HG03565 (cell line): ENCODE measurements around the gene TRPC4AP.
"Not testable (repeated sequence)": the region's sequence is repeated elsewhere in the genome, so short reads cannot be mapped to it uniquely, and the experiment has no call there.

Experiments
- ATAC-seq: cut with Tn5 transposase; IDR thresholded peaks from one replicate; pipeline ENCODE4 v1.9.1; 2021; ENCODE audit warnings: mild to moderate bottlenecking, moderate library complexity; ENCODE audit not compliant: unreplicated experiment

The TRPC4AP gene, protein sequence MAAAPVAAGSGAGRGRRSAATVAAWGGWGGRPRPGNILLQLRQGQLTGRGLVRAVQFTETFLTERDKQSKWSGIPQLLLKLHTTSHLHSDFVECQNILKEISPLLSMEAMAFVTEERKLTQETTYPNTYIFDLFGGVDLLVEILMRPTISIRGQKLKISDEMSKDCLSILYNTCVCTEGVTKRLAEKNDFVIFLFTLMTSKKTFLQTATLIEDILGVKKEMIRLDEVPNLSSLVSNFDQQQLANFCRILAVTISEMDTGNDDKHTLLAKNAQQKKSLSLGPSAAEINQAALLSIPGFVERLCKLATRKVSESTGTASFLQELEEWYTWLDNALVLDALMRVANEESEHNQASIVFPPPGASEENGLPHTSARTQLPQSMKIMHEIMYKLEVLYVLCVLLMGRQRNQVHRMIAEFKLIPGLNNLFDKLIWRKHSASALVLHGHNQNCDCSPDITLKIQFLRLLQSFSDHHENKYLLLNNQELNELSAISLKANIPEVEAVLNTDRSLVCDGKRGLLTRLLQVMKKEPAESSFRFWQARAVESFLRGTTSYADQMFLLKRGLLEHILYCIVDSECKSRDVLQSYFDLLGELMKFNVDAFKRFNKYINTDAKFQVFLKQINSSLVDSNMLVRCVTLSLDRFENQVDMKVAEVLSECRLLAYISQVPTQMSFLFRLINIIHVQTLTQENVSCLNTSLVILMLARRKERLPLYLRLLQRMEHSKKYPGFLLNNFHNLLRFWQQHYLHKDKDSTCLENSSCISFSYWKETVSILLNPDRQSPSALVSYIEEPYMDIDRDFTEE

DNA sequence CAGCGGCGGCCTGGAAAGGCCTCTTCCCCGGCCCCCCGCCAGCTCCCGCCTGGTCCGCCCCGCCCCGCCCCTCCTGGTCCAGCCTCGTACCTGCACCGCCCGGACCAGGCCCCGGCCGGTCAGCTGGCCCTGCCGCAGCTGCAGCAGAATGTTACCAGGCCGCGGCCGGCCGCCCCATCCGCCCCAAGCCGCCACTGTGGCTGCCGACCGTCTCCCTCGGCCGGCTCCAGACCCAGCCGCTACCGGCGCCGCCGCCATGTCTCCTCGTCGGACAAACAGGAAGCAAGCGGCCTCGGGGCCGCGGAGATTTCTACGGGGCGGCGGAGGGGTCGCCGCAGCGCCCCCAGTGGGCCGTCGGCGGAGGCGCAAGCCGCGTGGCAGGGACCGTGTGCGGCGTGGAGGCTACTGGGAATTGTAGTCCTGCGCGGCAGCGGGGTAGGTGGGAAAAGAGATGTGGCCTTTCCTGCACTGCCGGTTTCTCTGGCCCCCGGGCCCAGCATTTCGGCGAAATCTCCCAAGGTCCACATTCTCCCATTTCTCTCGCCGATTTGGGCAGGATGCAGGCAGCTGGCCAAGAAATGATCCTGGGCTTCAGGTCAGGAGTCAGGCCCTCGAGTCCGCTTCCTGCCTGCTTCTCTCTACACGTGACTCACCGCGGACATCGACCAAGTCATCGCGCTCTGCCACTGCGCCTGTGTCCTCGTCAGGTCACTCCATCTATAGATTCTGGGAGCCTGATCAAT is at the start of gene TRPC4AP:
TRPC4AP (minus strand) TSS at position 284 of the 743 bp plus-strand sequence; CDS start at position 258, 26 bp downstream.
- ATAC-seq, result peak; percentile 89

DNA sequence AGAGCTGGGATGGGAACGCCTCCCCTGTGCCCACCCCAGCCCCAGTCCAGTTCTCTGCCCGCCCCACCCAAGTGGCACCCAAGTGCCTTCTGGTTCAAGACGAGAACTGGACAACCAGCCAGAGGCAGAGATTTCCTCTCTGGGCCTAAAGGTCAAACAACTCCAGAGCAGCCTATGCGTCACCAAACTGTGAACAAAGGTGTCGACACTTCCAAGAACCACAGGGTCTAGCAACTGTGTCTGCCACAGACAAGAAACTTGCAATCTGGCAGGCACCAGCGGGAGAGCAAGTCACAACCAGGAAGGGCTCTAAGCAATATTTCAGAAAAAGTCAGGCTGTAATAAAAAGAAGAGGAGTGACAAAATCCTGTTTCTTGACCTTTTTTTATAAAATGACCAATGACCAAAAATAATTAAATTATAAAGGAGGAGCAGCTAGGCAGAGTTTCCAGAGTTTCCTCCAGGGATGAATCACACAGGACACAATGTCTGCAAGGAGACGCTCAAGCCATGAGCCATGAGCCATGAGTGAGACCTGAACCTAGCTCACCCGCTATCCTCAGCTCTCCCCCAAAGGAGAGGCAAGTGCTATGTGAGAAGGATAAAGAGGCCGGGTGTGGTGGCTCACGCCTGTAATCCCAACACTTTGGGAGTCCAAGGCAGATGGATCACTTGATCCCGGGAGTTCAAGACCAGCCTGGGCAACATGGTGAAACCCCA is 43.4 kb upstream of the TRPC4AP start:
- ATAC-seq, result no peak

DNA sequence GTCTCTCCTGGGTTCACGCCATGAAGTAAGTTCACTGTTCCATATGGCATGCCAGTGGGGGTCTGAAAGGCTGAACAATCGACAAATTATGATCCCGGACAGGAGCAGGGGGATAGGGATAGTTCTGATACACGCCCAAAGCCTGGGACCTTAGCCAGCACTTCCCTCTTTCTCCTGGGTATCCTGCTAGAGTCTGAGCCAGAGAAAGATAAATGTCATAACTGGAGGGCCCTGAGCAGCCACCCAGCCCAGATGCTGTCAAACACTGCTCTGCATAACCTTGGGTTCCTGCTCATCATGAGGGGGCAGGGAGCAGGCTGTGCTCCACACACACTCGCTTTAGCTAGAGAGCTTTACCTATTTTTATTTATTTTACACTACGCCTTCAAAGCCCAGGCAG is 42.3 kb upstream of the TRPC4AP start:
- no peak for ATAC-seq

DNA sequence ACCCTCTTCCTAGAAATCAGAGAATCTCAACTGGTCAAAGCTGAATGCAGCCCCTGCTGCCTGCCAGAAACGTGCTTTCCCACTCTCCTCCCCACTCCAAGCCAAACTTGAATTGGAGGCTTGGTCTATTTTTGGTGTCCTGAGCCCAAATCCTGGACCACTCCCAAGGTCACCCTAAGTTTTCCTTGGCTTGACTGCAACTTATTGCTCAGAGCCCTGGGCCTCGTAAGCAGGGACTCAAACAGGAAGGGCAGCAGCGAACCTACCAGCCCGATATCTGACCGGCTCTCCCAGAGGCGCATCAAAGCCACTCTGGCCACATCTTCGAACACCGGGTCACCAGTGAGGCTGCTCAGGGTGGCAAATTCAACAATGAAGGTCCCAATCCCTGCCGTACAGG is 41.9 kb upstream of the TRPC4AP start:
- ATAC-seq, result no peak

DNA sequence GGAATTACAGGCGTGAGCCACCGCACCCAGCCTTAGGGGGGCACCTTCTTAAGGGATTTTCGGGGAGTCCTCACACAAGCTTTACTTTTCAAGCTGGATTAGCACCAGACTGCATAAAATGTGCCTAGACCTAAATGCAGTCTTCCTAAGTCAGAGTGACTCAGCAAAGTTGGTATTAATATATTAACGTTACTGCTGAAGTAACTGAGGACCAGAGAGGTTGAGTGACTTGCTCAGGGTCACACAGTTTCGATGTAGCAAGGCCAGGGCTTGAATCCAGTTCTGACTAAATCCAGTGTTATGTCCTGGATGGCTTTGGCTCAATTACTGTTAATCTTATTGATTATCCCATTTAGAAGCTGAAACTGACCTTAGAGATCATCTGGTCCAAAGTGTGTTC is 41.1 kb upstream of the TRPC4AP start:
- ATAC-seq, result no peak

DNA sequence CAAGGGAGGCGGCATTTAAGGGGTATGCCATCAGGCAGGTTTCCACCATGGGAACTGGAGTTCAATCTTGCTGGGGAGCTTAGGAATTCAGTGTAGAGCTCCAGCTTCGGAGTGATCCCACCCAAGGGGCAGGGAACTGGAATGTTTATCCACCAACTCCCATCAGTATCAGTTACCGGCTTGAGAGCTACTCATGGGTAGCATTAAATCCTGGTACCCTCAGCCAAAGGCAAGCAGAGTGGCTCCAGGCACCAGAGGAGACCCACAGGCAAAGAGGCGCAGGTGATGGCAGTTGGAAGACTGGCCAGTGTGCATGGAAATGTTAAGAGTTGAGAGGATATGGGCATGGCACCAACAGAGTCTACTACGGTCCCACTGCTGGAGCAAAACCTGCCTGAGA is 40.4 kb upstream of the TRPC4AP start:
- ATAC-seq, result no peak

DNA sequence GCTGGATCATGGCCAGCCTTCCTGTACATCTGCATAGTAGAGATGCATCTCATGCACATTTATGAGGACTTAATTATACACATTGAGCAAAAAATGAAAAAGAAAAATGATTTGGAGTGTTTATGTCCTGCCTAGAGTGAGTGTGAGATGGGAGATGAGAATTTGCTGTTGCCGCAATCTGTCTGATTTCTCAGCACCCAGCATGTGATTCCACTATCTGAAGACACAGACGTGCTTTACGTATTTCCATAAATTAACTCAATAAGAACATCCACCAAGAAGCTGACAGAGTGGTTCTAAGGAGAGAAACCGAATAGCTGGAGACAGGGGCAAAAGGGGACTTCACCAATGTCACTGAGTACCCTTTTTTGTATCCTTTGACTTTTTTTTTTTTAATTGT is 39.3 kb upstream of the TRPC4AP start:
- ATAC-seq, result no peak

DNA sequence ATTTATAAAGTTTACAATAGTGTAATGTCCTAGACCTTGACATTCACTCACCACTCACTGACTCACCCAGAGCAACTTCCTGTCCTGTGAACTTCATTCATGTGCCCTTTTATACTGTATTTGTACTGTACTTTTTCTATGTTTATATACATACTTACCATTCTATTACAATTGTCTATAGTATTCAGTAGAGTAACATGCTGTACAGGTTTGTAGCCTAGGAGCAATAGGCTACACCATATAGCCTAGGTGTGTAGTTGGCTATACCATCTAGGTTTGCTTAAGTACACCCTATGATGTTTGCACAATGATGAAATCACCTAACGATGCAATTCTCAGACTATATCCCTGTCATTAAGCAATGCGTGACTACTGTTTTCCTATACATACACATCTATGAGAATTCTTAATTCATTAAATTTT is 37.1 kb upstream of the TRPC4AP start:
- ATAC-seq, result no peak

DNA sequence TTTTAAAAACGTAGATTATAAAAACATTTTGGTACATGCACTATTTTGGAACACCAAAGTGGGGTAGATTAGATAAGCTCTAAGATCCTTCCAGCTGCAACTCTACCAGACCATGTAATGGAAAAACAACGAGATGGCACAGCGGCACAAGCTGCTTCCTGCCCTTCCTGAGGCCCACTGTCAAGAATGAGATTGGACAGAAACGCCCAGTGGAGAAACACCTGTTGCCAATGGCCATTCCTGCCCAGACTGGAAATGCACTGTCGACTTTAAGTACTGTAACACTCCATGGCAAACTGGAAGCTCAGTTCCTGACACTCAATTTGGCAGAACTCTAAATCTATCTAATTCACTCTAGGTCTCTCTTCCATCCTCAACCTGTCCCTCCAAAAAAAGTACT is 33.1 kb upstream of the TRPC4AP start:
- no peak for ATAC-seq

DNA sequence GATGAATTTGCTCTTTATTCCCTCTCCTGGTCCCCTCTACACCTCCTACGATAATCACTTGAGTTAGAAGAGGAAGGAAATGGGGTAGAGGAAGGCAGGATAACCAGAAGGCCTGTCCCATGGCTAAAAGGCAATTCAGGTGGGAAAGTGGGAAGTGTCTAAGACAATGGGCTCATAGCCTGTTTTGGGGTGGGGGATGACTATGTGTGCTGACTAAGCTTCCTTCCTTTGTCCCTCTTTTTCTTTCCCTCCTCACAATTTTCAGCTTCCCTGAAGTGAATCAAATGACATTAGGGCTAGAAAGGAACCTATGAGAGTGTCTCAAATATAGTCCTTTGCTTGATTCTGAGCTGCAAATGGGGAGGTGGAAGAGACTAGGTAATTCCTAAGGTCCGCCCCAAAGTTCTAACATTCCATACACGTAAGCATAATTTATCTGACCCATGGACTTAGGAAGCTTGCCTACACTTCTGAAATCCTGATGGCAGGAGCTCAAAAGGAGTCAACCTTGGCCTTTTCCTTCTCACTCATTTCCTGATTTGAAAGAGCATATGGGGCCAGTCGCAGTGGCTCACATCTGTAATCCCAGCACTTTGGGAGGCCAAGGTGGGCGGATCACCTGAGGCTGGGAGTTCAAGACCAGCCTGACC is 30.3 kb upstream of the TRPC4AP start:
- no peak for ATAC-seq

DNA sequence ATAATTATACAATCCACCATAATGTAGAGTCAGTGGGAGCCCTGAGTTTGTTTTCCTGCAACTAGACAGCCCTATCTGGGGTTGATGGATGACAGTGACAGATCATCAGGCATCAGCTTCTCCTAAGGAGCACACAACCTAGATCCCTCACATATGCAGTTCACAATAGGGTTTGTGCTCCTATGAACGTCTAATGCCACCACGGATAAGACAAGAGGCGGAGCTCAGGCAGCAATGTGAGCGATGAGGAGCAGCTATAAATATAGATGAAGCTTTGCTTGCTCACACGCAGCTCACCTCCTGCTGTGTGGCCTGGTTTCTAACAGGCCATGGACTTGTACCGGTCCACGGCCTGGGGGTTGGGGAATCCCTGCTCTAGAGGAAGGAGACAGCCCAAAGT is 28.6 kb upstream of the TRPC4AP start:
- no peak for ATAC-seq

DNA sequence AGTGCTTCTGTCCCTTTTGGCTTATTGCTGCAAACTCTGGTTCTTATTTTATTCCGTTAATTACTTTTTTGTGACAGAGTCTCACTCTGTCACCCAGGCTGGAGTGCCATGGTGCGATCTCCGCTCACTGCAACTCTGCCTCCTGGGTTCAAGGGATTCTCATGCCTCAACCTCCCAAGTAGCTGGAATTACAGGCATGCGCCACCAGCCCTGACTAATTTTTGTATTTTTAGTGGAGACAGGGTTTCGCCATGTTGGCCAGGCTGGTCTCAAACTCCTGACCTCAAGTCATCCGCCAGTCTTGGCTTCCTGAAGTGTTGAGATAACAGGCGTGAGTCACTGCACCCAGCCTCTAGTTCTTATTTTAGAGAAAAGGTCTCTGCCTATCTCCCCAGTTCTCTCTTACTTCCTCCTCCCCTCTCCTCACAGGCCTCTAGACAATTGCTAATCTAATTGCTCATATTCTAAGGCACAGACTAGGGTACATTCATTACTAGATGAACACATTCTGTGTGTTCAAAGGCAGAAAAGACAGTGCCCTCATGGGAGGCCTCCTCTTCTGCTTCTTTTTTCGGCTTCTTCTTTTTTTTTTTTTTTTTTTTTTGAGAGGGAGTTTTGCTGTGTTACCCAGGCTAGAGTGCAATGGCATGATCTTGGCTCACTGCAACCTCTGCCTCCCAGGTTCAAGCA is 27.6 kb upstream of the TRPC4AP start:
- no peak for ATAC-seq

DNA sequence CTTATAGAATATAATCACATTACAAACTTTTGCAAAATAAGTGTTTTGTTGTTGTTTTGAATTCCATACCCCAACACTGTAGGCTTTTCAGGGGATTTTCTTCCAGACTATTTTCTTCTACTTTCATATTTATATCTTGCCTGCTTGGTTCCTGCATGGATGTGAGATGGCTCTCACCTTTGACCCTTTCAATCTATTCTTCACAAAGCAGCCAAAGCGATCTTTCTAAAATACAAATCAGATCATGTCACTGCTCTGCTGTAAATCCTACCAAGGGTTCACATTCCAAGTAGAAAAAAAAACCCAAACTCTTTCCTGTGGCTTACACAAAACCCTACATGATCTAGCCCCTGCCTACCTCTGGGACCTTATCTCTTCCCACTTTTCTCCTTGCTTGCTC is 25.0 kb upstream of the TRPC4AP start:
- ATAC-seq, result no peak

DNA sequence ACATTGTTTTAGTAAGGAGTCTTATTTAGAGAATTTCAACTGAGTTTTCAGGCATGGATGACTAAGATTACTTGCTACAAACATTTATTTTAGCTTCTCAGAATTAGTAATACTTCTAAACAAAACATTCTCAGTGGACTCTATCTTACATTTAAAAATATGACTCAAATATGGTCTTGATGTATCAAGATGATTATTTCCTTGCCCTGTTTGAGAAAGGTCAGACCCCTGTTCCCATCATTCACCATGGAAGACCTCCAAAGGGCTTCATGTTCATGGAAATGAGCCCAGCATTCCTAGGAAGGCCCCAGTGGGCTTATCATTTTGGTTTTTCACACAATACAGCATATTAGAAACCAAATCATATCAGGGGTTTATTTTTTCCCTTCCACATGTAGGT is 24.6 kb upstream of the TRPC4AP start:
- no peak for ATAC-seq

DNA sequence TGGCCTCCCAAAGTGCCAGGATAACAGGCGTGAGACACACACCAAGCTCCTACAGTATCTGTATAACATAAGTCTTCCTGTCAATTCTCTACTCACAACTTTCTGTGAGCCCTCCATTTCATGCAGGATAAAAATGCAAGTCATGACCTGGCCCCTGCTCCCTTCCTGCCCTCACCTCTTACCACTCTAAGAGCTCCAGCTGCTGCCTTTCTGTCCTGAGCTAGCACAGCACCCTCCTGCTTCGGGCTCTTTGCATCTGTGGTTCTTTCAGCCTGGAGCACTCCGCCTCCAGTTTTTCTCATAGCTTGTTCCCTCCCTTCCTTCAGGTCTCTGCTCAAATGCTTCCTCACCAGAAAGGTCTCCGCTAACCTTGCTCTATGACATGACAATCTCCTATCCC is 23.7 kb upstream of the TRPC4AP start:
- no peak for ATAC-seq

DNA sequence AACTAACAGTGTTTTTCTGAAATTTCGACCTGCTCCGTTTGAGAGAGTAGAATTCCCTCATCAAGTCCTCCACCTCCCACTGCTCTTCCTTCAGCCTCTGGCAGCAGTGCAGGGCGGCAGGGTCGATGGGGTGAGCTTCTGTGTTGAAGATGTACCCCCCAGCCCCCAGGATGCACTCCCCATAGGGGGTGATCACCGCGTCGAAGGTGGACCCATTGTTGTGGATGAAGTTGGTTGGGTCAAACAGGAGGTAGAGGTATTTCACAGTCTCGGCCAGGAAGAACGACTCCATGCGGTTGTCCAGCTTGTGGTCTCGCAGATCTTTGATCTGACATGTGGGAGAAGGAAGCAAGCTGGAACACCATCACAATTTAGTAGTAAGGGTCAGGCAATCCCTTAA is 23.0 kb upstream of the TRPC4AP start:
- no peak for ATAC-seq

DNA sequence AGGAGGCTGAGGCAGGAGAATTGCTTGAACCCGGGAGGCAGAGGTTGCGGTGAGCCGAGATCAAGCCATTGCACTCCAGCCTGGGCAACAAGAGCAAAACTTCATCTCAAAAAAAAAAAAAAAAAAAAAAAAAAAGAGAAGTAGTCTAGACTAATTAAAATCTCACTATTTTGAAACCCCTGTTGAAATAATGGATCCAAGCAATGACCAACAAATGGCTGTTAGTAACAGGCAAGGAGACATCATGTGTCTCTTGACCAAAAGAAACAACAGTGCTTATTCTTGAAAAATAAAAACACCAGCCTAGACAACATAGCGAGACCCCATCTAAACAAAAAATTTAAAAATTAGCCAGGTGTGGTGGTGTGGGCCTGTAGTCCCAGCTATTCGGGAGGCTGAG is 19.7 kb upstream of the TRPC4AP start:
- not testable (repeated sequence) for ATAC-seq

DNA sequence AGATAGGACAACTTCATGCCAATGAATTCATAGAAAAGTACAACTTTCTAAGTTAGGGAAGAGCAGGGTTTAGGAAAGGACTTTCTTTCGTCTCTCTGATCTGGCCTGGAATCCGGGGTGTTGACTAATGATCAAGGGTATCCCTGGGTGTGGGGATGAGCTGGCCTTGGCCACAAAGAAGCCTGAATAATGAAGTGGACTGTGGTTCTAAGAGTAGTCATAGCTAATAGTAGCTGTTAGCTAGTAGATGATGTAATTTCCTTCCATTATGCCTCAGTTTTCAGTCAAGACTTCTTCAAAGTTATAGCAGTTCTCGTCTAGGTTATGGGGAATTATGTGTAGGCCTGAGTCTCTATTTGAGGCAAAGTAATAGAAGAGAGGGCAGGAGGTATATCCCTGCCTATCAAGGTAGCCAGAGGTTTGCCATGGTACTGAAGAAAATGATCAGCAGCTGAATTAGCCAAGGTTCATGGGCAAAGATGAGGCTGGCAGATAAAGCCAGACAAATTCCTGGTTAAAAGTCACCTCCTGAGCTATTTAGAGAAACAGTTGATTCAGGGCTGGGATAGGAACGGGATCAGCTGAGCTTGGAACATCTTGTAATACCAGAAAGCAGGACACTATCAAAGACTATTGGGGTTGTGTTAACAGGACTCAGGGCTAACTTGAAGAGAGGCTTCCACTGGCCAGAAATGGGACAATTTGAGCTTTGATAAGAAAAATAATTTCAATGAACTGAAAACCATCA is 18.7 kb upstream of the TRPC4AP start:
- ATAC-seq, result no peak

DNA sequence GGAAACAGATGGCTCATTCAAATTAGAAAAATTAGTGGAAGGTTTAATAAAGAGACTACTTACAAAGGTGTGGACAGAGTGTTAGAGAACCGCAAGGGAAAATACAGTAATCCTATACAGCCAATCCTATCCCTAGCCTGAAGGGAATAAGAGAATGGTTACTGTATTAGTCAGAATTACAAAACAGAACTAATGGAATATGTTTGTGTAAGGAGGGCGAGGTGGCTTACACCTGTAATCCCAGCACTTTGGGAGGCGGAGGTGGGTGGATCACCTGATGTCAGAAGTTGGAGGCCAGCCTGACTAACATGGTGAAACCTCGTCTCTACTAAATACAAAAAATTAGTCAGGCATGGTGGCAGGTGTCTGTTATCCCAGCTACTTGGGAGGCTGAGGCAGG is 16.3 kb upstream of the TRPC4AP start:
- no peak for ATAC-seq
